ENCODE data around the gene HOXD11. TPM values are rescaled to one million over a fixed set of nuclear protein-coding genes. Genes with fewer than 3 reads are reported as not detected.

The HOXD11 gene
- total RNA-seq, 4 donors from 2014 or later, result not detected

DNA sequence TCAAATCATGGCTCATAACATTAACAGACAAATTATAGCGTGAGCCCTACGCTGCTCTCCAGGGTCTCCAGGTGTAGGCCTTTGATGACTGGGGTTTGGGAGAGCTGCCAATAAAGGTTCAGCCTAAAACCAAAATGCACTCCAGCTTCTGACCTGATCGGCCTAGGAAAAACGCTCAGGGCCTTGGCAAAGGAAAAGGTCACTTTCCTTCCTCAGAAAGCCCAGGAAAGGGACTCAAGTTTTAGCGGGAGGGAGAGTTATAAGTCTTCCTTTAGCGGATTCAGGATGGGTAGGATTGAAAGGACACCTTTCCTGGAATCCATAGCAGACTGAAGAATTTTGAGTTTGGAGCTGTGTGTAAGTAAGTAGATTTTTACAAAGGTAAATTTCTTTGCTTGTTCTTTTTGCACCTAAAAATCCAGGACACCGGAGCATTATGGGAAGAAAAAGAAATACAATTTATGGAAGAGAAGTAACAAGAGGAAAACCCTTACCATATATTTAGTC lies 32.1 kb upstream of the HOXD11 start:
- intact Hi-C loops (cut with DNase I), result no loop called here
- Histone ChIP-seq H3K4me1 (peaks cover 0 to 20% (median 6%) of the 10 kb centered on the region in 3 donors), H3K36me3 (no peaks in the 10 kb centered on the region), H3K9me3 (no peaks in the 10 kb centered on the region), H3K27ac (no peak overlapping the region), H3K27me3 (peaks cover 31 to 100% (median 62%) of the 10 kb centered on the region in 4 donors), H3K4me3 (no peak overlapping the region)
- DNase-seq, result no peak
- 34 to 40% methylated on average over 7 of the region's 7 CpGs for WGBS, 2 donors
- TF ChIP-seq POLR2A (IDR thresholded peaks at IDR 0.05), result no peak
- TF ChIP-seq, protein P1, sequence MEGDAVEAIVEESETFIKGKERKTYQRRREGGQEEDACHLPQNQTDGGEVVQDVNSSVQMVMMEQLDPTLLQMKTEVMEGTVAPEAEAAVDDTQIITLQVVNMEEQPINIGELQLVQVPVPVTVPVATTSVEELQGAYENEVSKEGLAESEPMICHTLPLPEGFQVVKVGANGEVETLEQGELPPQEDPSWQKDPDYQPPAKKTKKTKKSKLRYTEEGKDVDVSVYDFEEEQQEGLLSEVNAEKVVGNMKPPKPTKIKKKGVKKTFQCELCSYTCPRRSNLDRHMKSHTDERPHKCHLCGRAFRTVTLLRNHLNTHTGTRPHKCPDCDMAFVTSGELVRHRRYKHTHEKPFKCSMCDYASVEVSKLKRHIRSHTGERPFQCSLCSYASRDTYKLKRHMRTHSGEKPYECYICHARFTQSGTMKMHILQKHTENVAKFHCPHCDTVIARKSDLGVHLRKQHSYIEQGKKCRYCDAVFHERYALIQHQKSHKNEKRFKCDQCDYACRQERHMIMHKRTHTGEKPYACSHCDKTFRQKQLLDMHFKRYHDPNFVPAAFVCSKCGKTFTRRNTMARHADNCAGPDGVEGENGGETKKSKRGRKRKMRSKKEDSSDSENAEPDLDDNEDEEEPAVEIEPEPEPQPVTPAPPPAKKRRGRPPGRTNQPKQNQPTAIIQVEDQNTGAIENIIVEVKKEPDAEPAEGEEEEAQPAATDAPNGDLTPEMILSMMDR (IDR thresholded peaks at IDR 0.05), result no peak

DNA sequence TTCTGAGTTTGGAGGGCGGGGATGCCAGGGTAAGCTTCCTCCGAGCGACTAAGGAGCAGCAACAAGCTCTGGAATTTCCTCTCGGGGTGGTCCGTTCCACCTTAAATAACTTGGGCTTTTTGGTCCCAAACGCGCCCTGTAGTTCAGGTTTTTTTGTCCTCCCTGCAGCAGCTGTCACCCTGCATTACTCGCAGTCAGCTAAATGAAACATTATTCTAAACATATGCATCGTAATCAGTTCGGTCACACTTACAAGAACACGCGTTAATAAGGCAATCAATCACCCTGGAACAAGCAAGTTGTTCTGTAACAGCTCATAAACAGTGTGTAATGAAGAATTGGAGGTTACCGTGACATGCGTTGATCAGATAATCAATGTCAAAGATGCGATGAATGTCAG lies 31.6 kb upstream of the HOXD11 start:
- Histone ChIP-seq H3K36me3 (no peaks in the 10 kb centered on the region), H3K27me3 (peaks cover 33 to 100% (median 61%) of the 10 kb centered on the region in 4 donors), H3K27ac (no peak overlapping the region), H3K9me3 (peaks cover 0 to 1% (median 0%) of the 10 kb centered on the region in 3 donors), H3K4me1 (peaks cover 0 to 24% (median 8%) of the 10 kb centered on the region in 3 donors), H3K4me3 (no peak overlapping the region)
- WGBS, 2 donors, result 14 to 20% methylated on average over 15 of the region's 15 CpGs
- intact Hi-C loops (cut with DNase I), result no loop called here
- DNase-seq, result no peak
- TF ChIP-seq POLR2A (IDR thresholded peaks at IDR 0.05), result no peak
- TF ChIP-seq, protein P1 (IDR thresholded peaks at IDR 0.05), result no peak

DNA sequence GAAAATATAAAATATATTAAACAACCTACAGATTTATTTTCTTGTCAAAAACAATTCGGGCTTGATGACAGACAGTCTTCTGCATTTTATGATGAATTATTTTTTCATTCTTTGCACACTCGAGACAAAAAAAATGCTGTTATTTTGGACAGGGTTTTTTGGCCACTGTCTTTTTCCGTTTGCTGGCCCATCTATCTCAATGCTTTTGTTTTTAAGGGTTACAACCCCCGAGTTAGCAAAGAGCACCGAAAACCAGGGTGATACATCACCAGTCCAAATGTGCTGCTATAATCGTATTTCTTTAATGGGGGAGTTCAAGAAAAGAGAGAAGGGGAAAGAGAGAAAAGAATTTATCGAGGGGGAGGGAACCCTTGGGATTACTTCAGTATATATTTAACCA lies 31.0 kb upstream of the HOXD11 start:
- DNase-seq, result no peak
- intact Hi-C loops (cut with DNase I), result no loop called here

DNA sequence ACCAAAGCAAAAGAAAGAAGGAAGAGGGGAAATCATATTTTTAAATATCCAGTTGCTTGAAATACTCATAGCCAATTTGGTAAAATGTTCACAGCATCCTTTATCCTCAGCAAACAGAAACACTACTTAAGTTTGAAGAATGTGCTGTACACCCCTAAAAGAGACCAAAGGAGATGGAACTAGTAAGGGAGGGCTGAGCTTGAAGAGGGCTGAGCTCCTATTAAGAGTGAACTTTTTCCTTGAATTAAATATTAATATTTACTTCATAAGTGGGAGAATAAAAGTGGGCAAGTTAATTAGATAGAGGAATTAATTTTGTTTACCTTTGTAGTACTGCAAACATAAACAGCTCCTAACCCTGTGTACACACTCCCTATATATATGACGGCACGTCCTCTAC lies 30.3 kb upstream of the HOXD11 start:
- TF ChIP-seq POLR2A (IDR thresholded peaks at IDR 0.05), result no peak
- peaks cover 0 to 15% (median 7%) of the 10 kb centered on the region in 3 donors for H3K9me3 ChIP-seq
- no peaks in the 10 kb centered on the region for H3K36me3 ChIP-seq
- whole genome bisulfite sequencing, 2 donors, result 12 to 22% methylated on average over 2 of the region's 2 CpGs
- H3K4me1 ChIP-seq, result peaks cover 0 to 30% (median 10%) of the 10 kb centered on the region in 3 donors
- H3K4me3 ChIP-seq, result no peak overlapping the region
- peaks cover 43 to 100% (median 66%) of the 10 kb centered on the region in 4 donors for H3K27me3 ChIP-seq
- no peak overlapping the region for H3K27ac ChIP-seq
- no peak for DNase-seq
- intact Hi-C loops (cut with DNase I), result no loop called here

More for the DNA sequence above, 31.0 kb upstream of the HOXD11 start:
- WGBS, 2 donors, result 19 to 28% methylated on average over 7 of the region's 7 CpGs
- Histone ChIP-seq H3K4me3 (no peak overlapping the region), H3K9me3 (peaks cover 0 to 7% (median under 1%) of the 10 kb centered on the region in 3 donors), H3K36me3 (no peaks in the 10 kb centered on the region), H3K4me1 (peaks cover 0 to 28% (median 10%) of the 10 kb centered on the region in 3 donors), H3K27ac (no peak overlapping the region), H3K27me3 (peaks cover 39 to 100% (median 64%) of the 10 kb centered on the region in 4 donors)
- TF ChIP-seq, protein P1 (IDR thresholded peaks at IDR 0.05), result no peak
- no peak for TF ChIP-seq POLR2A (IDR thresholded peaks at IDR 0.05)

DNA sequence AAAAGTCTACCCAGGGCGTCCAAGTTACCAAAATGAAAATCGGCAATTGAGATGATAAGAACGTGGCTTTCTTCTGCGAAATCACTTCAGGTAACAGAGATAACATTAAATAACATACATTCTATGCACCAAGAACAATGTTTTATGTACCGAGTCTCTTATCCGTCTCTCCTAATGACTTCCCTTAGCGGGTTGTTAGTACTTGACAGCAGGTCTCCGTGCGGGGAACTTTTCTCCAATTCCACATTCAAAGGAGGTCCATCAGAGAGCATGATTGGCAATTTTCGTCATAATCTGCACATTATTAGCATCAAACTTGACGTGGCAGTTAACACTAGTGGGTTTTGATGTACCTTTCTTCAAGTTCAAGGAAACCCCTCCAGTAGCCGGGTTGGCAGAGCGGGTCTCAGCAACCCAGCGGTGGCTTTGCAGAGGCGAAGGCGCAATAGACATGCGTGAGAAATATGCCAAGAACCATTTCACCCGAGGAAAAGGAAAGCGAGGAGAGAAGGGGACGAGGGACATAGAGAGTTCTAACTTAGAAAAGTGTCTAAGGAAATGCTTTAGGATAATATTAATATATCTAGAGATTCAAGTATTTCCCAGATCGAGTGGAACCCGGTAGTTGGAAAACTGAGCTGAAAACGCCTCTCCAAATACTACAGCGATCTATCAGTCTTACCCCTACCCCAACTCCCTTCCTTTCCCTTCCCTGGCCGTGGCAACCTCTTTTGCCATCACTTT lies 28.4 kb upstream of the HOXD11 start:
- Histone ChIP-seq H3K36me3 (no peaks in the 10 kb centered on the region), H3K4me3 (peak overlapping the region in 1 of 4 donors; percentile 53), H3K27me3 (peaks cover 47 to 100% (median 72%) of the 10 kb centered on the region in 4 donors), H3K4me1 (peaks cover 0 to 46% (median 10%) of the 10 kb centered on the region in 3 donors), H3K9me3 (peaks cover 0 to 20% (median 13%) of the 10 kb centered on the region in 3 donors), H3K27ac (no peak overlapping the region)
- TF ChIP-seq POLR2A (IDR thresholded peaks at IDR 0.05), result no peak
- TF ChIP-seq, protein P1 (IDR thresholded peaks at IDR 0.05), result no peak
- no peak for DNase-seq
- 10 to 17% methylated on average over 25 of the region's 25 CpGs for WGBS, 2 donors
- intact Hi-C loops (cut with DNase I), result no loop called here

Data from esophagus squamous epithelium (tissue), 5 donors.